Left hindlimb (tissue), 1 donor: Measurements from ENCODE around the gene SUSD2.
A peak's percentile ranks its signal among the peaks of the same experiment; 100 is the strongest.
"Not testable (repeated sequence)": the region's sequence is repeated elsewhere in the genome, so short reads cannot be mapped to it uniquely, and the experiment has no call there.

Experiments
- DNase-seq: peaks from one replicate; pipeline ENCODE4 v3.0.0-alpha.2; 2018

SUSD2 gene

DNA sequence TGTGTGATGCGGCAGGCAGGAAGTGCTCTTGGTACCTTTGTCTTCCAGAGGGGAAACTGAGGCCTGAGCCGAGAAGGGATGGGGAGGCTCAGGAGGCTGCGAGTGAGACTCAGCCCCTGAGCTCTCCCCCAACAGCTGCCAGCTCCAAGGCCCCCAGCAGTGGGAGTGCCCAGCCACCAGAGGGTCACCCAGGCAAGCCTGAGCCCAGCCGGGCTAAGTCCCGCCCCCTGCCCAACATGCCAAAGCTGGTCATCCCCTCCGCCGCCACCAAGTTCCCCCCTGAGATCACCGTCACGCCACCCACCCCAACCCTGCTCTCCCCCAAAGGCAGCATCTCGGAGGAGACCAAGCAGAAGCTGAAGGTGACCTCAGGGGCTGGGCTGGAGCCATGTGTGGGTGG is 3.8 kb upstream of the SUSD2 start:
- DNase-seq, result no peak

DNA sequence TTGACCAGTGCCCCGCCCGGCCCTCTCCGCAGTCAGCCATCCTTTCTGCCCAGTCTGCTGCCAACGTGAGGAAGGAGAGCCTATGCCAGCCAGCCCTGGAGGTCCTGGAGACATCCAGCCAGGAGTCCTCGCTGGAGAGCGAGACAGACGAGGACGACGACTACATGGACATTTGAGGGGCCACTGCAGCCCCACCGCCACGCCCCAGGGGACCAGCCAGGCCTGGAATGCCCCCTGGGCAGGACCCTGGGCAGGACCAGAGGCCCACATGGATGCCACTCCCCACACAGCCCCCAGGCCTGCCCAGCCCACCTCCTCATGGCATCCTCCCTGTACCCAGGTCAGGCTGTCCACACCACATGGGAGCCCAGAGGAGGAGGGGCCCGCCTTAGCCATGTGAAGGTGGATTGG is 3.3 kb upstream of the SUSD2 start:
- DNase-seq, result no peak

DNA sequence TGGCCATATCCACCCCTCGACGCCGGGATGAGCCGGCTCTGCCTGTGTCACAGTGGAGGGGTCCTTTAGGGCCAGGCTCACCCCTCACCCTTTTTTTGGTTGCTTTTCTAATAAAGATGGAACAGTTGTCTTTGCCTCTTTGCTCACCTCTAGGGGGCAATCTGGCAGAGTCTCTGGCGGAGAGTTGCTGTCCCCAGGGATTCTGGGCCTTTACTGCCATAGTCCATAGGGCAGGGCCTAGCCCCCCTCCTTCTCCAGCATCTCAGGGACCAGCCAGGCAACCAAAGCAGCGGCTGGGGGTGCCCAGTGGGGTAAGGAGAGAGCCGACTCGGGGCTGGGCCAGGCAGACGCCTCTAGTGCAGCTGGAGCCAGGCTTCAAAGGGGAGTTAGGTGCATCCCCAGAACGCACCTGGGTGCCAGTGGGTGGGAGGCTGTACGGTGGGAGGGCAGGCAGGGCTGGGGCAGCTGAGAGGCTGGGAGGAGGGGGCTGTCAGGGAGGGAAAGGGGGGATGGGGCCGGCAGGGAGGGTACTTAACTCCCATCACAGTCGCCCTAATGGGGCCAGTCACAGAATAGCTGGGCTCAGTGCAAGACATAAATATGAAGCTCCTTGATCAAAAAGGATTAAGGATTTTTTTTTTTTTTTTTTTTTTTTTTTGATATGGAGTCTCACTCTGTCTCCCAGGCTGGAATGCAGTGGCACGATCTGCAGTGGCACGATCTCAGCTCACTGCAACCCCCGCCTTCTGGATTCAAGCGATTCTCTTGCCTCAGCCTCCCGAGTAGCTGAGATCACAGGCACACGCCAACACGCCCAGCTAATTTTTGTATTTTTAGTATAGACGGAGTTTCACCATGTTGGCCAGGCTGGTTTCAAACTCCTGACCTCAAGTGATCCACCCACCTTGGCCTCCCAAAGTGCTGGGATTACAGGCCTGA is 2.5 kb upstream of the SUSD2 start:
- DNase-seq, result no peak

DNA sequence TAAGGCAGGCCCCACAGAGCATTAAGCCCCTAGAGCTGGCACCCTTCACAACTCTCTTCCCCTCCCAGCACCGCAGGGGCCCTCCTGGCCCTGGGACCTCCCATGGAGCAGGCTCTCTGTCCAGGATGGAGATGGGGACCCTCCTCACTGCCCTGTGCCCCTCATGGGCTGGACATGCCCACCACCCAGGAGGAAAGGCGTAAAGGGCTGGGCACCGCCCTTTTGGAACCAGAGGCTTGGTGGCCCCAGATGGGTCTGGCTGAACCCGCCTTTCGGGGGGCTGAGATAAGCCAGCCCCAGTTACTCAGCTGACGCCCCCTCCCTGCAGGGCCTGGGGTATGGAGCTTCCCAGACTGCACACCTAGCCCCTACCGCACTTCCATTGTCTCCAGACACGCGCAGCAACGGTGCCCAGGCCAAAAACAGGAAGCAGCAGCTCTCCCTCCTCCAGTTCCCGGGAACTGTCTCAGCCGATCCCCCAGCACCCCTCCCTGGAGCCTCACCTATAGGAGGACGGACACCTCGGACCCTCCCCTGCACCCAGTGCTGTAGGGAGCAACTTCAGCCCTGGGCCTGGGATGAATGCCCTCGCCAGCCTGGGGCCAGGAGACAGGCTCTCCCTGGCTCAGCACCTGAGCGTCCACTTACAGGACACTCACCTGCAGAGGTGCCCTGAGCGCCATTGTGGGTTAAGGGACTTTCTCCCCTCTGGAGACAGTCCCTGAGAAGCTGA is 1.6 kb upstream of the SUSD2 start:
- DNase-seq, result no peak

DNA sequence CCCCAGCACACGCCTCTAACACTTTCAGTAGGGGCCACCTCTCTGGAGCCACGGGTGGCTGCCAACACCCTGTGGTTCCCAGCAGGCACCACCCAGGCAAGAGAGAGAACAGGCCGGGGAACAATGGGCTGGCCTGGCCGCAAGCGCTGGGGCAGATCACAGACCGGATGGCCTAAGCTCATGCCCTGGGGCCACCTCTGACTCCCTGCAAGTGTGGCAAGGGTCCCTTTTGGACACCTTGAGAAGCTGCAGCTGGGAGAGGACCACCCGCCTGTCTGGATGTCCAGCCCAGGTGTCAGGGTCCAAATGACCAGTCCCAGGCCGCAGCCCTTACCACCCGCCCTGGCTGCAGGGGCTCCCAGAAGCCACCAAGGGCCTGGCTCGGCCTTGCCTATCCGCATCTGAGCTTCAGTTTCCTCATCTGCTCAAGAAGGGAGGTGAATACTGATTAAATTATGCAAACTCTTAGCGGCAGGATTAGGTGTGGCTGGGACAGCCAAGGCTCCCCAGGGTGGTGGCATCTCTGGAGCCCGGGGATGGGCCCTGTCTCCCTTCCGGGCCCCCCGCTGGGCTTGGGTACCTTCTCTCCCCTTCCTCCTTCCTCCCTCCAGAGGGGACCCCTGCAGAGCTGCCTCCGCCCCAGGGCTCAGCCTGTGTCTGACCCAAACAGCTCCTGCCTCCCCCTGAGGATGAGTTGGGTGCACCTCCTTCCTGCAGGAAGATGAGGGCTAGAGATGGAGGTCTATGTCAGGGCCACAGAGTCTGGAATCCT is 785 bp upstream of the SUSD2 start:
- DNase-seq, result peak; percentile 30

DNA sequence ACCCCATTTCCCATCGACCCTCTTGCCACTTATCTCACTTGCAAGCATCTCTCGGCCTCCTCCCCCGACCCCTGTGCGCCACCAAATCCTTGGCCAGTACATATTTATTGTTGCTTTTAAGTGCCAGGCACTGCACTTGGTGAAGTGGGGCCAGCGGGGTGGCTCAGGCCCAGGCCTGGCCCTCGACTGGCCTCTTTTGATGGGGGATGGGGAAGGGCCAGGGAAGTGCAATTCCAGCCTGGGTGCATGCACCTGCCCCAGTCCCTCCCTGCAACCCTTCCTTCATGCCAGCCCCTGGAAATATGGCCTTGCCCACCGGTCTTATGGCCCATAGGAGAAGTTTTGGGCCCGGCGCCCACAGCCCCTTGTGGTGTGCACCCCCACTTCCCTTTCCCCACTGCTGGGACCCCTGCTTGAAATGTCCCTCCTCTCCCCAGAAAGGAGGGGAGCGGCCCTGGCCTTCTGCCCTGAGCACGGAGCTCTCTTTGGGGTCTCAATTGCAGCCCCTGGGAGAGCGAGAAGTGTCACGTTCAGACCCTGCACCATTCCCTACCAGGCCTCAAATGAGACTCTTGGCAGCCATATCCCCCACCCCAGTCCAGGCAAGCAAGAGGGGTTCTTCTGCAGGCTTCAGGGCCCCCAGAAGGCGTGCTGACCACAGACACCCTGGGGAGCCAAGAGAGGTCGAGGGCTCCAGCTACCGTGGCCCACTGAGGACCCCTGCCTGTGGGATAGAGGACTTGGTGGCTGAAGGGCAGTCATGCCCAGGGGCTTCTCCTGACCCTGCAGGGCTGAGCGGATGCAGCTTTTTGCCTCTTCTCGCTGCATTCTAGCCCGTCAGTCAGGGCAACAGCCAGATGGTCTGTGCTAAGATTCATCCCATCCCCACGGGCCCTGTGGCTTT is 961 bp downstream of the SUSD2 start:
- peak; percentile 47 for DNase-seq

DNA sequence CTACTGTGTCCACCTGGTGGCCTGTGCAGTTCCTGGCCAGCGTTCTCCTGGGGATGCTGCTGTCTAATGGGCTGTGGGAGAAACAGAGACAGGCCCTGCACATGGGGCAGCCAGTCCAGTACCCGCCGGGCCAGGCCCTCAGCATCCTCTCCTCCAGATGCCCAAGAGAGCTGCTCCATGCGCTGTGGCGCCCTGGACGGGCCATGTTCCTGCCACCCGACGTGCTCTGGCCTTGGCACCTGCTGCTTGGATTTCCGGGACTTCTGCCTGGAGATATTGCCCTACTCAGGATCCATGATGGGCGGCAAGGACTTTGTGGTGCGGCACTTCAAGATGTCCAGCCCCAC is 1.6 kb downstream of the SUSD2 start:
- DNase-seq, result not testable (repeated sequence)

DNA sequence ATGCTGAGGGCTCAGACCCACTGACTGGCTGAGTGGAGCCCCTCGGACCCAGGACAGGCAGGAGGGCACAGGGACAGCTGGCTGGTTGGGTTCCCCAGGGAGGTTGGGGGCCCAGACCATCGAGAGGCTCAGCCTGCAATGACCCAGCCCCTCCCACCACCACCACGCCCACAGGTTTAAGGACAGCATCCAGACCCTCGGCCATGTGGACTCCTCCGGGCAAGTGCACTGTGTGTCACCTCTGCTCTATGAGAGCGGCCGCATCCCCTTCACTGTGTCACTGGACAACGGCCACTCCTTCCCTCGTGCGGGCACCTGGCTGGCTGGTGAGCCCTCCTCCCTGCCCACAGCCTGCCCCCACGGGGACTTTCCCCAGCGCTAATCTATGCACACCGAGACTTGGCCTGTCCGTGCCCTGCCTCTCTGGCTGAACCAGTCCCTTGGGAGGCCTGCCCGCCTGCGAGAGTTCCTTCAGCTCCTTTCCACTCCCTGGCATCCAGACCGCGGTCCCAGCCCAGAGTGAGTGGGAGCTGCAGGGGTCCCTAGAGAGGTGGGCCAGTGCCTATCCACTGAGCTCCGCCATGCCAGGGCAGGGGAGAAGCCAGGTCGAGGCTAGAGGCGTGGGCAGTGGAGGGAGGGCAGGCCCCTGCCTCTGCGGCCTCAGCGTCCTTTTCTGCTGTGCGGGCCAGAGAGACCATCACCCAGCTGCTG is 2.2 kb downstream of the SUSD2 start:
- DNase-seq, result peak; percentile 30

DNA sequence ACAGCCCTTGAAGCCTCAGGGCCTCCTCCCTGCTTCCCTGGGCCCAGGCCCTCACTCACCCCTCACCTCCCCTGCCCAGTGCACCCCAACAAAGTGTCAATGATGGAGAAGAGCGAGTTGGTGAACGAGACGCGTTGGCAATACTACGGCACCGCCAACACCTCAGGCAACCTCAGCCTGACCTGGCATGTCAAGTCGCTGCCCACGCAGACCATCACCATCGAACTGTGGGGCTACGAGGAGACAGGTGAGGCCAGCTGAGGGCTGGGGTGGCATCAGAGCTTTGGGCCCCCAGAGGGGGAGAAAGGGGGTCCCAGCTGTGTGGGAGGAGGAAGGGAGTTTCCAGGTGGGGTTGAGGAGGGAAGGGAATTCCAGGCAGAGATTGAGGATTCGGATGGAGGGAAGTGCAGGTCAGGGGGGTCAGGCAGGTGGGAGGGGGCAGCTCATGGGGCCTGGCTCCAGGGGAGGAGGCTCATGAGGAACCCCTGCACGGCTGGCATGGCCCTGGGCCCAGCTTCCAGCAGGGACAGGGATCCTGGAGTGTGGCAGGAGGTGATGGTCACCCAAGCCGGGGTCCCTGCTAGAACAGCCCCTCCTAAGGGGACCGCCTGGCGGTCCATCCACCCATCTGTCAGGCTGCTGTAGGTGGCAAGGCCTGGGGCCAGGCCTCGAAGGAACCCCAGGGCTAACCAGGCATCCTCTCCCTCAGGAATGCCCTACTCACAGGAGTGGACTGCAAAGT is 2.9 kb downstream of the SUSD2 start:
- peak; percentile 13 for DNase-seq

DNA sequence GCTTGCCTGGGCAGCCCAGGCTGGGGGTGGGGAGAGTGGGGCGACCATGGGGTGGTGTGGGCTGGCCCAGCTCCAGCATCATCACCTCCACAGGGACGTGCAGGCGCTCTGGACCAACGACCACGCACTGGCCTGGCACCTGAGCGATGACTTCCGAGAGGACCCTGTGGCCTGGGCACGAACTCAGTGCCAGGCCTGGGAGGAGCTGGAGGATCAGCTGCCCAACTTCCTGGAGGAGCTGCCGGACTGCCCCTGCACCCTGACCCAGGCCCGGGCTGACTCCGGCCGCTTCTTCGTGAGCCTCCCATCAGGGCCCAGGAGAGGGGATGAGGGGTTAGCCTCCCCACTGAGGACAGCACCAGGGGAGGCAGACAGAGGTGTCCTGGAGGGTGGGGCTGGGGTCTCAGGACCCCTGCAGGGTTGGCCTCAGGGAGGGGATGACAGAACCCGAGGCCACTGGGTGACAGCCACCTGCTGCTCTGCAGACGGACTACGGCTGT is 3.8 kb downstream of the SUSD2 start:
- DNase-seq, result peak; percentile 21

DNA sequence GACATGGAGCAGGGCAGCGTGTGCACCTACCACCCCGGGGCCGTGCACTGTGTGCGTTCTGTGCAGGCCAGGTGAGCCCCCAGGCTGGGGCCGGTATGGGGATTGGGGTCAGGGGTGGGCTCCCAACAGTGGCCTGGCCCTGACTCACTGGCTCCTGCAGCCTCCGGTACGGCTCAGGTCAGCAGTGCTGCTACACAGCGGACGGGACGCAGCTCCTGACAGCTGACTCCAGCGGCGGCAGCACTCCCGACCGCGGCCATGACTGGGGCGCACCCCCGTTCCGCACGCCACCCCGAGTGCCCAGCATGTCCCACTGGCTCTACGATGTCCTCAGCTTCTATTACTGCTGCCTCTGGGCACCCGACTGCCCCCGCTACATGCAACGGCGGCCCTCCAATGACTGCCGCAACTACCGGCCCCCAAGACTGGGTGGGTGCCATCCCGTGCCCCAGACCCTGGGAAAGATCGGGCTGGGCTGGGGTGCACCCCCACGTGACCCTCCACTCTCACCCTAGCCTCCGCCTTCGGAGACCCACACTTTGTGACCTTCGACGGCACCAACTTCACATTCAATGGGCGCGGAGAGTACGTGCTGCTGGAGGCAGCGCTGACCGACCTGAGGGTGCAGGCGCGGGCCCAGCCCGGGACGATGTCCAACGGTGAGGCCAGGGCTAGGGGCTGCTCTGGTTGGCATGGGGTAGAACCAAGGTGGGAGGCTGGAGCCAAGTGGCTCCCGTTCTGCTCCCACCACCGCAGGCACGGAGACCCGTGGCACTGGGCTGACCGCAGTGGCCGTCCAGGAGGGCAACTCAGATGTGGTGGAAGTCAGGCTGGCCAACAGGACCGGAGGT is 4.4 kb downstream of the SUSD2 start:
- DNase-seq, result peak; percentile 23

DNA sequence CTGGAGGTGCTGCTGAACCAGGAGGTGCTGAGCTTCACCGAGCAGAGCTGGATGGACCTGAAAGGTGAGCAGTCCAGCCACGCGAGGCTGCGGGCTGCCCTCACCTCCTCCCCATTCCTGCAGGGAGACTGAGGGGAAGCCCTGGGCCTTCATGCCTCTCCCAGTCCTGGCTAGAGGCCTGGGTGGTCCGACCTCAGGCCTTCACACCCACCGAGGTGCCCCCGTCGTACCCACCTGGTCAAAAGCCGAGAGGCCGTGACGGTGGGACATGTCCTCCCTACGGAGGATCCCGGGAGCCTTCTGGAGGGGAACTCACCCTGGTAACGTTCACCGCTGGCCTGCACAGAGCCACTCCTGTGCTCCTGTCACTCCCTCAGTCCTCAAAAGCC is 5.1 kb downstream of the SUSD2 start:
- no peak for DNase-seq

DNA sequence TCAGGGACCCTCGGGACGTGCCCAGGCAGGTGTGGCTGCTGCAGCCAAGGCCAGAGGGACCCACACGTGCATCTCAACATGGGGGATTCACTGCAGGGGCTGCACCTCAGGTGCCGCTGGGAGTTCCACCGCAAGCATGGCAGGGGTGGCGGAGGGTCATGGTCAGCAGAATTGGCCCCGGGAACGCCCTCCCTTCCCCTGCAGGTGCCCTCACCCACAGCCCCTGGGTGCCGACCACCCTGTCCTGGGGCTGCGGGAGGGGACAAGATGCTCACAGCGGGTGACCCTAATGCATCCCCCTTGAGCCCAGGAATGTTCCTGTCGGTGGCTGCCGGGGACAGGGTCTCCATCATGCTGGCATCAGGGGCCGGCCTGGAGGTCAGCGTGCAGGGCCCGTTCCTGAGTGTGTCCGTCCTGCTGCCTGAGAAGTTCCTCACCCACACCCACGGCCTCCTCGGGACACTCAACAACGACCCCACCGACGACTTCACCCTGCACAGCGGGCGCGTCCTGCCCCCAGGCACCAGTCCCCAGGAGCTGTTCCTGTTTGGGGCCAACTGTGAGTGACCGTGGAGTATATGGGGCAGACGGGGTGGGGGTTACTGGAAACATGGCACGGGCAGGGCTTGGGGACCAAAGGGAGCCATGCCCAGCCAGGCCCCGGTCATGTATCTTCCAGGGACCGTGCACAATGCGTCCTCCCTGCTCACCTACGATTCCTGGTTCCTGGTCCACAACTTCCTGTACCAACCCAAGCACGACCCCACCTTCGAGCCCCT is 5.8 kb downstream of the SUSD2 start:
- no peak for DNase-seq

DNA sequence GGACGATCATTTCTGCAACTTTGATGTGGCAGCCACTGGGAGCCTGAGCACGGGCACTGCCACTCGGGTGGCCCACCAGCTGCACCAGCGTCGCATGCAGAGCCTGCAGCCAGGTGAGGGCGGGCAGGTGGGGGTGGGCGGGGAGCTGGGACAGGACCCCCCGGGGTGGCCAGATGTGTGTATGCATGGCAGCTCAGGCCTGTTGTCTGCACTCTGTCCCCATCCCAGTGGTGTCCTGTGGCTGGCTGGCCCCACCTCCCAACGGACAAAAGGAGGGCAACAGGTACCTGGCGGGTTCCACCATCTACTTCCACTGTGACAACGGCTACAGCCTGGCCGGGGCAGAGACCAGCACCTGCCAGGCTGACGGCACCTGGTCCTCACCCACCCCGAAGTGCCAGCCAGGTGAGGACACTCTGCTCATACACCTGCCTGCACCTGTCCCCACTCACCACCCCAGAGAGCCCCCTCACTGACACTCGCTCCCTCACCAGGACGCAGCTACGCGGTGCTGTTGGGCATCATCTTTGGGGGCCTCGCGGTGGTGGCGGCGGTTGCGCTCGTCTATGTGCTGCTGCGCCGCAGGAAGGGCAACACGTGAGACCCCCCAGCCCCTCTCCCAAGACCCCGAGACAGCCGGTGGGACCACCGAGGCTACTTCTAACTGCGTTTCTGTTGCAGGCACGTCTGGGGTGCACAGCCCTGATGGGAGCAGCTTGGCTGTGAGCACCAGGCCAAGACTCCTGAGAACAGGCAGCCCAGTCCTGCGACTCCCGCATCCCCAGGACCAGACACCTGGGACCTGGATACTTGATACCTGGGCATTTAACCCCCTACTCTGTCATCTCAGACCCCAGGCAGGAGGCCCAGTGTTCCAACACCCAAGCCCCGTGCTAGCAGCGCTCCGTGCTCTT is 6.7 kb downstream of the SUSD2 start:
- peak; percentile 47 for DNase-seq

DNA sequence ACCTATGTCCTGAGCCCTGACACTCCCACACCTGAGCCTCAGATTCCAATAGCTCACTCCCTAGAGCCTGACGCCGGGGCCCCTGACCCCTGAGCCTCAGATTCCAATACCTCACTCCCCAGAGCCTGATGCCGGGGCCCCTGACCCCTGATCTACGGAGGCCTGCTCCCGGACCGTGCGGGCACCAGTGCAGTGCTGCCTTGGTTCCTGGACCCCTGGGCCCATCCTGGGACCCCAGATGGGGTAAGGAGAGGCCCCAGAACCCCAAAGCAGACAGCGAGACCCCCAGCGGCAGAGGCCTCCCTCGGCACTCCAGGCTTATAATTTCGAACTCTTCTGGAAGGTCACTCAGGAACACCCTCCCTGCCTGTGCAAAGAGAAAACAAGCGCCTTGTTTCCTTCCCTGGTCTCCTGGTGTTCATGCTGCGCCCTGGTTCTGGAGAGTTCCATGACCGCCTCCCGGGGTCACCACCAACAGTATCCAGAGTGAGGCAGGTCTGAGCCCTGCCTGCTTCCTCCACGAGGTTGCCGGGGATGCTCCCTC is 7.5 kb downstream of the SUSD2 start:
- DNase-seq, result no peak

DNA sequence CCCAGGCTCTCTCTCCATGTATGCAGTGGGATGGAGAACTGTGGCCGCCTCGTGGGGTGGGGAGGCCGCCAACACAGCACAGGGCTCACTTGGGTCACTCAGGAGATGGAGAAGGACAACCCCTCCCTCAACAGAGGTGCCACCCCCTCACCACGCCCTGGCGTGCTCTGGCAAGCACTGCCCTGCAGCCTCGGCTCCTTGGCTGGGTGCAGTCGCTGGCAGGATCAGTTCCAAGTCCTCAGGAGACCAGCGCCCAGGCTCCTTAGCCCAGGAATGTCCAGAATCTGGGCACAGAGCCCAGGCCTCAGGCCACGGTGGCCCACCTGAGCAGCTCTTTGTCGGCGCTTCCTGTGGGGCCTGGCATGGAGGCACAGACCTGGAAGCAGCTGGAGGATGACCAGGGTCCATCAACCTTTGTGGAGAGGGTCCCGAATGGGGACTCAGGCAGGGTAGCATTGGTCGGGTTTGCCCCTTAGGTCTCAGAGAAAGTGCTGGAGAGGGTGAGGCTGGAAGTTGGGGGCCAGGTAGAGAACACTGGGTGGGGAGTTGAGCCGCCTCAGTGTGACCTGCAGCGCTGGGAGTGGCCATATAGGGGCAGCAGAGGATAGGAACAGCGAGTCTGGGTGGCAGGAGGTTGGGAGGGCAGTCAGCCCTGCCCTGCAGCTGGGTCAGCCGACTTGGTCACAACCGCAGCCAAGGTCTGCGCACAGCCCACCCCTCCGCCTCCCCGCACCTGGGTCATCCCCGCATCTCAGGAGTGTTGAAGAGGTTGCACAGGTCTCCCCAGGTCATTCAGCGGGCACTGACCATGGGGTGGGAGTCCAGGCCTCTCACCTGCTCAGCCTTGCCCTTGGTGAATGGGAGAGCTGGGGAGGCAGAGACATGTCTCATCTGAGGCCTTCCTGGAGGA is 8.2 kb downstream of the SUSD2 start:
- peak; percentile 75 for DNase-seq
